Superior temporal gyrus (tissue), 1 donor: Measurements from ENCODE around the gene NFE2L2.
"Not testable (repeated sequence)": the region's sequence is repeated elsewhere in the genome, so short reads cannot be mapped to it uniquely, and the experiment has no call there.

Experiments used
- DNase-seq: peaks from one replicate; pipeline ENCODE4 v3.0.0-alpha.2; 2016; ENCODE audit errors: extremely low spot score

The NFE2L2 gene

DNA sequence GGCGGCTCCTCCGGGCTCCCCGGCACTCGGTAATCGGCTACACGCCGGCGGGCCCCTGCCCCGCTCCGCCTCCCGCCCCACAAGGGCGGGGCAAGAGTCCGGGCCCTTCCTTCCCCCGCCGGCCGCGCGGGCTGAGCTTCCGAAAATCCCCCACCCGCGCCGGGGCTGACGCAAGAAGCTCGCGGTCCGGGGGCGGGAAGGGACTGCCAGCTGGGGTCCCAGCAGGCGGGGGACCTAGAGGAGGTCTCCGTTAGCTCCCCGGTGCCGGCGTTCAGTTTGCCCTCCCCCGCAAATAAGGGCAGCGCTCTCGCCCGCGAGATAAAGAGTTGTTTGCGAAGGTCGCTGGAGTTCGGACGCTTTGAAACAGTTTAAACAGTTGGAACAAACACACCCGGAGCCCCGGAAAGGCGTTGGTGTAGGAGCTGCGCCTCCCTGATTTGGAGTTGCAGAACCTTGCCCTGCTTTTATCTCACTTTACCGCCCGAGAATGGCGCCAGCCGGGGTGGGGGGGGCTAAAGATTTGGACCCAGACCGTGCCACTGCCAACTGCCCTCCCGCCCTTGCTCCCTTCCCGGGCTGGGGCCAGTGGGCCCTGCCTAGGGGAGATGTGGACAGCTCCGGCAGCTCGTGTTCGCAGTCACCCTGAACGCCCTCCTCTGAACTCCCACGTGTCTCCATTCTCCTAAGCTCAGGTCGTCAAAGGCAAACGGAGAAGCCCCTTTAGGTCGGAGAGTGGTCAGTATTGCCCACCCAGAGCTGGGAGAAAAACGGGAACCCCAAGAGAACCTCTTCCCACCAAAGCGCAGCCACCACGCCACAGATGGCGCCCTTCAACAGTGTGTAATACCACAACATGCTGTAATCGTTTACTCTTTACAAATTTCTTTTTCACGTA, at the start of gene NFE2L2:
NFE2L2 (minus strand) TSS at position 35 of the 895 bp plus-strand sequence. CDS start 151 bp downstream, outside the sequence.
- peak; percentile 90 for DNase-seq

DNA sequence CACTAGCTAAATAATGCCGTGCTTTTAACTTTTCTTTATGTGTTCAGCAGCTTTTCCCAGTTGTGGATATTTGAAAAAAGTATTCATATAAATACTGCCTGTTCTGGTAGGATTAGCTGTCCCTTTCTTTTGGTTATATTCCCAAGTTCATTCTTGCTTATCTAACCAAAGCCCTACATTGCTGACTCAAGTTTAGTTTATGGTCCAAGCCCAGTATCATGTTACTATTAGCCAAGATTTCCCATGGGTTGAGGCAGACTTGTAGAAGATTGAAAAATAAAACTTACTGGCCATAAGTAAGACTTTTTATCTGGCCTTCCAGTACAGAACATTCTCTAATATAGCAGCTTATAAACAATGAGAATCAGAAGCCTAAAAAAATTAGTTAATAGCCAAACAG, 49.7 kb upstream of the NFE2L2 start:
- no peak for DNase-seq

DNA sequence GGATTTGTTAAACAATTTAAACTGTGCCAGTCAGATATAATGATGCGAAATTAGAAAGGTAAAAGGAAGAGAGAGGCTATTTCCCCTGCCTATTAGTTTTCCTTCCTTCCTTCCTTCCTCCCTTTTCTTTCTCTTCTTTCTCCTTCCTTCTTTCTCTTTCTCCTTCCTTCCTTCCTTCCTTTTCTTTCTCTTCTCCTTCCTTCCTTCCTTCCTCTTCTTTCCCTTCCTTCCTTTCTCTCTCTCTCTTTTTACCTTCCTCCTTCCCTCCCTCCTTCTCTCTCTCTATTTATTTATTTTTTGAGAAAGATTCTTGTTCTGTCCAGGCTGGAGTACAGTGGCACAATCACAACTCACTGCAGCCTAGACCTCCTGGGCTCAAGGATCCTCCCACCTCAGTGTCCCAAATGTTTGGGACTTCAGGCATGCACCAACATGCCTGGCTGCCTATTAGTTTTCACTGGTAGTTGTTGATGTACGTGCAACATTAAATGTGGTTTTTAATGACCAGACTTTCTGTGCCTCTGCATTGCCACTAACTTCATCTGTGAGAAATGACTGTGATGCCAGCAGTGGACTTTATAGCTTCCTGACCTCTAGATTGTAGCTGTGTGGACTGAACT, 48.7 kb upstream of the NFE2L2 start:
- no peak for DNase-seq

- no peak for DNase-seq
Observed at GRCh38 chr2:177312562-177312961, 48.0 kb upstream of the NFE2L2 start.

DNA sequence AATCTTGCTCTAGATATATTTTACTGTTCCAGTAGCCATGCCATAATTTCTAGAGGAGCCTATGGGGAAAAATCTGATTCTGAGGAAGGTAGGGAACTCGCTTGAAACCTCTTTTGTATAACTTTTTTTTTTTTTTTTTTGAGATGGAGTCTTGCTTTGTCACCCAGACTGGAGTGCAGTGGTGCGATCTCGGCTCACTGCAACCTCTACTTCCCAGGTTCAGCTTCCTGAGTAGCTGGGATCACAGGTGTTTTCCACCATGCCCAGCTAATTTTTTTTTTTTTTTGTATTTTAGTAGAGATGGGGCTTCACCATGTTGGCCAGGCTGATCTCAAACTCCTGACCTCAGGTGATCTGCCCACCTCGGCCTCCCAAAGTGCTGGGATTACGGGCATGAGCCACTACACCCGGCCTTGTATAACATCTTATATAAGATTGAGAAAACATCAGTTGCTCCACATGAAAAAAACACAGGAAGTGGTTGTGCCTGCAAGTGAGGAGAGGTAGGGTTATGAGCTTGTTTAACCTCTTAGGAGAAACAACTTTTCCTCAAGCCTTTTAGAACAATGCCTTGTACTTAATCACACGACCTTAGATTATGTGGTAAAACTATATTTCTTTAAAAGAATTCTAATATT, 45.3 kb upstream of the NFE2L2 start:
- DNase-seq: not testable (repeated sequence)

GRCh38 chr2:177306550-177306949, 42.0 kb upstream of the NFE2L2 start:
- DNase-seq: no peak

DNA sequence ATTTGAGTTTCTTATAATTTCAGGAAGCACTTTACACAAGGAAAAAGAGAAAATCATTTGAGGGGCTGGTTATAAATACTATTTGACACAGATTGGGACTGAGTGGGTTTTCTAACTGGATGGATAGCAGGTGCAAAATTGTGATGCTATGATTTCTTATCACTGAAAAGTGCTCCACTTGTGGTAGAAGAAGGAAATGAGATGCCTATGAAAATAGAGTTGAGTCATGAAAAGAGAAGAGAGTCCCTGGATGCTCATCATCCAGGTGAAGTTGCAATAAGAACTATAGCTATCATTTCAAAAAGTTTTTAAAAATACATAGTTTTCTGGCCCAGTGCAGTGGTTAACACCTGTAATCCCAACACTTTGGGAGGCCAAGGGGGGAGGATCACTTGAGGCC, 39.4 kb upstream of the NFE2L2 start:
- DNase-seq: no peak

GRCh38 chr2:177302552-177302951, 38.0 kb upstream of the NFE2L2 start:
- DNase-seq: no peak

DNA sequence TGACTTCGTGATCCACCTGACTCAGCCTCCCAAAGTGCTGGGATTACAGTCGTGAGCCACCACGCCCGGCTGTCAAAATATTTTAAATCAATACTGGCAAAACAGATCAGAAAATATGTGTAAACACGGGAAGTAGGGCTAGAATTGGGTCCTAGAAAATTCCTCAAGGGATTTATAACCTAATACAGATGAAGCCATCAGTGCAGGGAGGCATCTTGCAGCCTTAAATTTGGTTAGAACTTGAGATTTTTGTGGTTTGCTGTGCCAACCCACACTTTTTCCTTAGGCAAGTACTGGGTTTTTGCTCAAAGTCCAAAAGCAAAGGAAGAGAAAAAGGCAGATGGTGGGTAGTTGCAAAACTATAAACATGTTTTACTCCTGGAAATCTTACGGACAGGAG, 33.7 kb upstream of the NFE2L2 start:
- no peak for DNase-seq

DNA sequence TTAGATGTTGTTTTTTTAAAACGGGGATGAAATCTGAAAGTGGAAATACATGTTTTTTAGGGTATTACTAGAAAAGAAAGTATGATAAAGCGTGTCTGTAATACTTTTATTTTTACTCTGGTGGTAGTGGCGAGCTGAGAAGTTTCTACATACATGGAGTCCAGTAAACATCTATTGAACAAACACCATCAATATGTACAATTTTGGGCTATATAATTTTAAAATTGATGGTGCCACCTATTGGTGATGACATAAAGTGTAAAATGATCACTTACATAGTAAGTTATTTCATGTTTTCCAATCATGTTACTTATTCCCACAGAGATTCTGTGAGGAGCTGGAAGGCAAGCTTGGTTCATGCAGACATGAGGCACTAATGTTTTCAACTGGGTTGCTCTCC, 31.5 kb upstream of the NFE2L2 start:
- peak; percentile 70 for DNase-seq

GRCh38 chr2:177295484-177295883, 31.0 kb upstream of the NFE2L2 start:
- peak; percentile 34 for DNase-seq

- no peak for DNase-seq
Observed at GRCh38 chr2:177291701-177292100, 27.2 kb upstream of the NFE2L2 start.

GRCh38 chr2:177289824-177290628, 25.5 kb upstream of the NFE2L2 start:
- no peak for DNase-seq

- DNase-seq: no peak
Observed at GRCh38 chr2:177287814-177288213, 23.3 kb upstream of the NFE2L2 start.

GRCh38 chr2:177285892-177286715, 21.6 kb upstream of the NFE2L2 start:
- DNase-seq: no peak

- DNase-seq: no peak
Observed at GRCh38 chr2:177284531-177284930, 20.0 kb upstream of the NFE2L2 start.

DNA sequence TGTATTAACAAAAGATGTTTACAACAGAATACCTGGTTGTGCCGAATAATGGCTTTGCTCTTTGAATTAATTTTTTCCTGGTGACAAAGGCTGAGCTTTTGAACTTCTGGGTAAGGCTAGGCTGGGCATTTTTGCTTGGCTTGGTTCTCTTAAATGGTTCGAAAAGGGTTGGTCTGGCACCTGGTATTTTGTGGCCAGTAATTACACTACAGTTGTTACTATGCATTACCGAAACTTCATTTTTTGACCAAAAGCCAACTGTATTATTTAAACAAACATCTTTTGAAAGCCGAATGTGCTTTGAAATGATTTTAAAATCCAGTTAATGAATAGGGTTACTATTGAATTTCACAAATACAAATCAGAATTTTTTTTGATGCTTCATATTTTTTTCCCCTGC, 19.4 kb upstream of the NFE2L2 start:
- DNase-seq: no peak

DNA sequence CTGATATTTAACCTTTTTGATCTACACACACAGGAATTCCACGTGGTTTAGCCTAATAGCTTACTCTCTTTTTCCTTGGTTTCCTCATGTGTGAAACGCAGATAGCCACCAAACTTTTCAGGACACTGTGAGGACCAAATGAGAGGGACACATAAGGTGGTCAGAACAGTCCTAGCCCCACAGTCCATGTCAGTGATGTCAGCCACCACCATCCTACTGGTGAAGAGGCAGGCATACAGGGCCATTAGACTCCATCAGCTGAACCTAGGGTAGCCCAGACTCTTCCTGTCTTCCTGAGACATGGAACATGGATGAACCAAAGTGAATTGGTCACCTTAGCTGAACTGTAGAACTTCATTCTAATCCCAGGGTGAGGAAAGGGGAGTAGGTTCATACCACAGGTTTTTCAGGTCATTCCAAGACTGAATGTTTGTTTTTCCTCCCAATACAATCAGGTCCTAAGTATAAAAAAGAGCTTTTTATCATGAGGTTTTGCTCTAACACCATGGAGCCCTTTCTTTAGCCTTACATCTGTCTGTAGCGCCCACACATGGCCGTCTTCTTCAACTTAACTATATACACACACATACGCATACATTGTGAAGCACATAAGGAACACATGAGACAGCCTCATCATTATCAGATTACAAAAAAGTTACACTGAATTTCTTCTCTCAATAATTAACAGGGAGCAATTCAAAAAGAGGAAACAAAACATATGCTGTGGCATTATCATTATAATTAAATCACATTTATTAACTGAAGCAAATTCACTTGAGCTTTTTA, 18.5 kb upstream of the NFE2L2 start:
- no peak for DNase-seq

DNA sequence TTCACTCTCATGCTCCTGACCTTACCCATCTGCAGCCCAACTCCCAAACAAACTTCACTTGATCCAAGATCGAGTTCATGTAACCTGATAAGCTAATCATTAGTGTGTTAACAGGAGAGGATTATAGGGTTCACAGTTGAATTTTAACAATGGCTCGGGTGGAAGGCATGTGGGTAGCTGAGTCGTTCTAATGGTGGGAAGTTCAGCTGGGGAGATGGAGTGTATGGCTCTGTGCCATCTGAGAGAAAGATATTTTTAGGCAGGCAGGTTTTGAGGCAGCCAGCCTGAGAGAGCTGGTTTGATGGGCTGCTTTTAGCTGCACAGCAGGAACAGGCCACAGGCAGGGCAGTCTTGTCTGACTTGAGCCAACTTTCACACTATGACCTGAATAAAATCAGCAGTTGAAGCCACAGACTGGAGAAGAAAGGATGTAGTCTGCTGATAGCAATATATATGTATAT, 17.7 kb upstream of the NFE2L2 start:
- no peak for DNase-seq
